Effector memory CD4-positive, alpha-beta T cell (primary cell): ENCODE measurements around the gene TMEM150B.

Source experiments
- DNase-seq, 3 donors: peaks; one replicate each; pipeline ENCODE4 v3.0.0-alpha.2; 2020
- H3K27ac ChIP-seq: 2 replicates; pipeline ENCODE4 v1.7.0; 2013; ENCODE audit warnings: mild to moderate bottlenecking, low read length, moderate library complexity; ENCODE audit not compliant: insufficient read depth, poor library complexity, severe bottlenecking
- H3K27me3 ChIP-seq: replicated peaks from 2 replicates; pipeline ENCODE4 v1.7.0; 2013; ENCODE audit warnings: mild to moderate bottlenecking, low read length; ENCODE audit not compliant: insufficient read depth, control insufficient read depth, poor library complexity, severe bottlenecking
- H3K36me3 ChIP-seq: 2 replicates; pipeline ENCODE4 v1.7.0; 2013; ENCODE audit warnings: mild to moderate bottlenecking, low read length, moderate library complexity; ENCODE audit not compliant: control insufficient read depth, insufficient read depth
- H3K4me1 ChIP-seq: 2 replicates; pipeline ENCODE4 v1.7.0; 2013; ENCODE audit warnings: low read length, mild to moderate bottlenecking; ENCODE audit not compliant: control insufficient read depth, insufficient read depth, poor library complexity, severe bottlenecking
- H3K4me3 ChIP-seq: 2 replicates; pipeline ENCODE4 v1.7.0; 2013; ENCODE audit warnings: low read length, low read depth, mild to moderate bottlenecking; ENCODE audit not compliant: insufficient read depth, poor library complexity, severe bottlenecking
- H3K9me3 ChIP-seq: 2 replicates; pipeline ENCODE4 v1.7.0; 2013; ENCODE audit warnings: mild to moderate bottlenecking, low read length, moderate library complexity; ENCODE audit not compliant: control insufficient read depth

The TMEM150B gene

GRCh38 chr19:55366790-55367189 is 41.6 kb upstream of the TMEM150B start:
- DNase-seq, result no peak
- H3K36me3 ChIP-seq, result no peaks in the 10 kb centered on the region

GRCh38 chr19:55365964-55366363 is 40.8 kb upstream of the TMEM150B start:
- Histone ChIP-seq H3K36me3 (no peaks in the 10 kb centered on the region), H3K4me3 (no peak overlapping the region), H3K27ac (no peak overlapping the region), H3K9me3 (no peaks in the 10 kb centered on the region), H3K27me3 (peaks cover 28% of the 10 kb centered on the region), H3K4me1 (peaks cover 15% of the 10 kb centered on the region)
- no peak for DNase-seq

More at GRCh38 chr19:55366790-55367189, 41.6 kb upstream of the TMEM150B start:
- Histone ChIP-seq H3K27ac (no peak overlapping the region), H3K27me3 (peaks cover 31% of the 10 kb centered on the region), H3K4me3 (no peak overlapping the region), H3K9me3 (no peaks in the 10 kb centered on the region), H3K4me1 (peaks cover 15% of the 10 kb centered on the region)

- no peak for DNase-seq
- H3K9me3 ChIP-seq, result no peaks in the 10 kb centered on the region
- peaks cover 22% of the 10 kb centered on the region for H3K27me3 ChIP-seq
- H3K36me3 ChIP-seq, result no peaks in the 10 kb centered on the region
- H3K4me1 ChIP-seq, result peaks cover 15% of the 10 kb centered on the region
- no peak overlapping the region for H3K4me3 ChIP-seq
- no peak overlapping the region for H3K27ac ChIP-seq
Observed at GRCh38 chr19:55365245-55365644, 40.1 kb upstream of the TMEM150B start.

DNA sequence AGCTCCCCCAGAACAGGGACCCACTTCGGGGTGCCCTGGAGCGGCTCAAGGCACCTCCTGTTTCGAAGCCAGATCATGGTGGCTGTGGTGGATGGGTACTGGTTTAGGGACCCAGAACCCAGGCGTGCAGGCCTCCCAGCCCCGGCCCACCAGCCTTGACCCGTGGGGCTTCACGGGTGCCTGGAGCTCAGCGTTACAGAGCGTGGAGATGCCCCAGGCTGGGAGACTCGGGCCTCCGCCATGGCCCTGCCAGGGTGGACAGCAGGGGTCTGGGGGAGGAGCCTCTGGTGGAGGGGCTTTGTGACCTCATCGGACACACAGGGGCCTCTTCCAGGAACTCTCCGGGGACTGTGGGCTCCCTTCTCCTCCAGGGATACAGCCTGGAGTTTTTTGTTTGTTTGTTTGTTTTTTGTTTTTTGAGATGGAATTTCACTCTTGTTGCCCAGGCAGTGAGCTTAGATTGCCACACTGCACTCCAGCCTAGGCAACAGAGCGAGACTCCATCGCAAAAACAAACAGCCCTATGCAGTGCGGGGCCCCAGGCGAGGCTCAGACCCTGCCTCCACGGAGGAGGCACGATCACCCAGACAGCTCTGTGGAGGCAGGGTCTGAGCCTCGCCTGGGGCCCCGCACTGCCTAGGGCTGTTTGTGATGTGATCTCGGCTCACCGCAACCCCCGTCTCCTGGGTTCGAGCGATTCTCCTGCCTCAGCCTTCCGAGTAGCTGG is 38.0 kb upstream of the TMEM150B start, which contains the start of gene GARIN5B:
TSS of gene GARIN5B (minus strand) at position 271 of the 727 bp plus-strand sequence. CDS start at position 77, 194 bp downstream.
- Histone ChIP-seq H3K4me1 (no peaks in the 10 kb centered on the region), H3K27ac (no peak within 1 kb of the TSS), H3K27me3 (peaks cover 3% of the 10 kb centered on the region), H3K9me3 (no peaks in the 10 kb centered on the region), H3K4me3 (no peak within 1 kb of the TSS), H3K36me3 (no peaks in the 10 kb centered on the region)
- DNase-seq, result no peak

GRCh38 chr19:55362174-55362989 is 37.2 kb upstream of the TMEM150B start:
- Histone ChIP-seq H3K27me3 (no peaks in the 10 kb centered on the region), H3K4me1 (no peaks in the 10 kb centered on the region), H3K4me3 (no peak overlapping the region), H3K9me3 (no peaks in the 10 kb centered on the region), H3K36me3 (no peaks in the 10 kb centered on the region), H3K27ac (no peak overlapping the region)
- DNase-seq, result no peak

DNA sequence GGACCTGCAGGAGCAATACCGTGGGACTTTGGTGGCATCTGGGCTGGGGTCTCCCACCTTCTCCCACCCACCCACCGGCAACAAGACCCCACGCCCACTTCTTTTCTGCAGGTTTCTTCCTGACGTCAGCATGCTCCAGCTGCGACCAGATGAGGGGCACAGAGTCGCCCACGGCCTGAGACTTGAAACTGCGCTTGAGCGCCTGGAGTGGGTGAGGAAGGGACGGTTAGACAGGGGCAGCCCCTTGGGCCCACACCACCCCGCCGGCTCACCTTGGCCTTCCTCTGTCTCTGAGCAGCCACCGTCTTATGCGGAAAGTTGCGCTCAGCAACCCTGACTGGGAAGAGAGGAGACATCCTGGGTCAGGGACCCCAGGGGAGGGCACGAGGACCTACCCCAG is 35.8 kb upstream of the TMEM150B start:
- no peaks in the 10 kb centered on the region for H3K9me3 ChIP-seq
- H3K4me3 ChIP-seq, result no peak overlapping the region
- H3K36me3 ChIP-seq, result no peaks in the 10 kb centered on the region
- H3K27me3 ChIP-seq, result no peaks in the 10 kb centered on the region
- no peak overlapping the region for H3K27ac ChIP-seq
- no peak for DNase-seq
- H3K4me1 ChIP-seq, result no peaks in the 10 kb centered on the region

DNA sequence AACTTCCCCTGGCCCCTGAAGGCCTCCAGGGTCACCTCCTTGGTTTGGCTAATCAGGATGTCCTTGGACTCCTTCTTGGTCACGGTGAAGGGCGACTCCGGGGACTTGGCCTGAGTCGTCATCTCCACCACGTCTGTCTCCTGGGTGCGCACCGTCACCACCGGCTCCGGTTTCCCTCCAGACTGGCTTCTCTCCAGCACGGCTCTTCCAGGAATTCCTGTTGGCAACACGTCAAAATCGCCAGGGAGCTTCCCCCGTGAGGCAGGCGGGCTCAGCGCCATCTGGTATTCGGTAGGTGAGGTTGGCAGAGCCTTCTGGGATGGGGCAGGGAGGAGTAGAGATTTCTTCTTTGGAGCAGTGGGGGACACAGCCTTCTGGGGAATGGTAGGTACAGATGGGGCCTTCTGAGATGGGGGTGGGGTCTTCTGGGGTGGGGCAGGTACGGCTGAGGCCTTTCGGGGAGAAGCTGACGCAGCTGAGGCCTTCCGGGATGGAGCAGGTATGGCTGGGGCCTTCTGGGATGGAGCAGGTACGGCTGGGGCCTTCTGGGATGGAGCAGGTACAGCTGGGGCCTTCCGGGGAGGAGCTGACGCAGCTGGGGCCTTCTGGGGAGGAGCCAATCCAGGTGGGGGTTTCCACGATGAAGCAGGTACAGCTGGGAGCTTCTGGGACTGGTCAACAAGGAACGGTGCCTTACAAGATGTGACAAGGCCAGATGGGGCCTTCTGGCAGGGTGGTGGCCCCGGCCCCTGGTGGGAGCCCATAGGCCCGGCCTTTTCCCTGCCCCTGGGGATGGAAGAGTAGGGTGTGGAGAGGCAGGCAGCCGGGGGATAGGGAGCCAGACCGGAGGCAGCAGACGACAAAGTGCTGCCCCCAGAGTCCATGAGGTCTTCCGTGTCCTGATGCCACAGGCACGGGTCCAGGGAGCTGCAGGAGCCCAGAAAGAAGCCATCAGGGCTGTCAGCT is 34.1 kb upstream of the TMEM150B start:
- Histone ChIP-seq H3K9me3 (no peaks in the 10 kb centered on the region), H3K36me3 (no peaks in the 10 kb centered on the region), H3K4me3 (no peak overlapping the region), H3K4me1 (peaks cover 5% of the 10 kb centered on the region), H3K27me3 (peaks cover 6% of the 10 kb centered on the region), H3K27ac (no peak overlapping the region)
- no peak for DNase-seq

DNA sequence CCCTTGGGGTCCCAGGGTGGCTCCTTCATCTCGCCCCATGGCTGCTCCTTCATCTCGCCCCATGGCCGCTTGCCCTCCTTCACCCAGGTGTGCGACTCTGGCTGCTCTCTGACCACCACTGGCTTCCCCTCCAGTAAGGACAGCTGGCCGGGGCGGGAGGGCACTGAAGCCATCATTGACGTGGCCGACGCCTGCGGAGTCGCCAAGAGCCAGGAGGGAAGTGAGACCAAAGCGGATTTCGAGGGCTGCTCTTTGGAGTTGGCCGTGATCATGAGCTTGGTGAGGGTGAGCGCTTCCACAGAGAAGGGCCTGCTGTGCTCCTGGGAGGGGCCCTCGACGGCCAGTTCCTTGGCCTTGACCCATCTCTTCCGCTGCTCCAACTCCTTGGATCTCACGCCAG is 33.4 kb upstream of the TMEM150B start:
- Histone ChIP-seq H3K4me3 (no peak overlapping the region), H3K4me1 (peaks cover 12% of the 10 kb centered on the region), H3K27ac (no peak overlapping the region), H3K9me3 (no peaks in the 10 kb centered on the region), H3K36me3 (no peaks in the 10 kb centered on the region), H3K27me3 (peaks cover 13% of the 10 kb centered on the region)
- no peak for DNase-seq

GRCh38 chr19:55355213-55355821 is 30.2 kb upstream of the TMEM150B start:
- no peak for DNase-seq
- H3K9me3 ChIP-seq, result no peaks in the 10 kb centered on the region
- no peak overlapping the region for H3K4me3 ChIP-seq
- no peak overlapping the region for H3K27ac ChIP-seq
- H3K36me3 ChIP-seq, result no peaks in the 10 kb centered on the region
- peaks cover 21% of the 10 kb centered on the region for H3K4me1 ChIP-seq
- peaks cover 21% of the 10 kb centered on the region for H3K27me3 ChIP-seq
